T-cell (primary cell): Measurements from ENCODE around the gene FKBP5. TPM values are rescaled to one million over a fixed set of nuclear protein-coding genes. Genes with fewer than 3 reads are reported as not detected.

ENCODE experiments used
- ATAC-seq, 4 experiments: fragments of 200-7000 bp in 3 of 4; fragments of 150-1000 bp in 1 of 4; cut with Tn5 transposase; replicated peaks in 1 of 4; 1 replicate in 3 of 4; 2 replicates in 1 of 4; pipeline ENCODE4 v1.10.0; 2021; ENCODE audit warnings: moderate library complexity in 3 of 4, mild to moderate bottlenecking in 2 of 4, moderate number of reproducible peaks in 1 of 4
- CTCF ChIA-PET, 2 donors: fragments of 300-600 bp; sonication (Branson Sonifier 250); formaldehyde crosslinking; loops; one replicate each; lab custom pipeline; 2022; ENCODE audit warnings: antibody characterized with exemption in 2 of 2; lab: Charles Lee
- POLR2A ChIA-PET, 2 donors: fragments of 300-600 bp; sonication (Branson Sonifier 250); formaldehyde crosslinking; loops; one replicate each; lab custom pipeline; 2022; ENCODE audit warnings: antibody characterized with exemption in 2 of 2; lab: Charles Lee
- DNase-seq, 35 experiments: peaks; one replicate each; pipeline versions ENCODE4 v3.0.0 to v3.0.0-alpha.2; 2013 to 2023
- H3K27ac ChIP-seq: one replicate; pipeline ENCODE4 v1.5.1; 2013; ENCODE audit warnings: low read length
- H3K27me3 ChIP-seq, 2 experiments: replicated peaks in 1 of 2; 1 replicate in 1 of 2; 2 replicates in 1 of 2; pipeline versions ENCODE4 v1.6.1 to v1.7.0; 2013; ENCODE audit warnings: low read length in 1 of 2, mixed read lengths in 1 of 2; ENCODE audit not compliant: control insufficient read depth in 2 of 2, insufficient read depth in 2 of 2; ENCODE audit errors: extremely low read depth in 1 of 2
- H3K36me3 ChIP-seq, 2 donors: 1 replicate in 1 of 2; 2 replicates in 1 of 2; pipeline versions ENCODE4 v1.6.1 to v1.7.0; 2013; ENCODE audit warnings: low read length in 1 of 2; ENCODE audit not compliant: control insufficient read depth in 2 of 2, insufficient read depth in 1 of 2; ENCODE audit errors: extremely low read depth in 1 of 2
- H3K4me1 ChIP-seq, 2 experiments: 1 replicate in 1 of 2; 2 replicates in 1 of 2; pipeline versions ENCODE4 v1.6.1 to v1.7.0; 2013; ENCODE audit warnings: low read length in 2 of 2, mixed read lengths in 1 of 2; ENCODE audit not compliant: insufficient read depth in 2 of 2, control insufficient read depth in 1 of 2; ENCODE audit errors: extremely low read depth in 1 of 2
- H3K4me3 ChIP-seq, 2 donors: 1 replicate in 1 of 2; 2 replicates in 1 of 2; pipeline versions ENCODE4 v1.5.1 to v1.7.0; 2013; ENCODE audit warnings: mild to moderate bottlenecking in 2 of 2, low read length in 1 of 2, moderate library complexity in 1 of 2; ENCODE audit not compliant: control insufficient read depth in 1 of 2; ENCODE audit errors: extremely low read depth in 1 of 2
- H3K9me3 ChIP-seq: 2 replicates; pipeline ENCODE4 v1.7.0; 2013
- H3K27ac Mint-ChIP-seq, 2 donors: one replicate each; pipeline ENCODE4 v1.8.0; 2020 to 2021; ENCODE audit warnings: mild to moderate bottlenecking in 2 of 2, mixed read lengths in 2 of 2
- H3K27me3 Mint-ChIP-seq, 2 donors: one replicate each; pipeline ENCODE4 v1.8.0; 2021 to 2022; ENCODE audit warnings: mixed read lengths in 2 of 2
- H3K36me3 Mint-ChIP-seq: one replicate; pipeline ENCODE4 v1.8.0; 2021; ENCODE audit warnings: mixed read lengths
- H3K4me1 Mint-ChIP-seq, 3 donors: one replicate each; pipeline ENCODE4 v1.8.0; 2020 to 2022; ENCODE audit warnings: mixed read lengths in 3 of 3, mild to moderate bottlenecking in 1 of 3
- H3K4me3 Mint-ChIP-seq, 3 donors: one replicate each; pipeline ENCODE4 v1.8.0; 2020 to 2022; ENCODE audit warnings: mild to moderate bottlenecking in 3 of 3, mixed read lengths in 3 of 3, moderate library complexity in 3 of 3
- H3K9me3 Mint-ChIP-seq, 3 donors: one replicate each; pipeline ENCODE4 v1.8.0; 2020 to 2022; ENCODE audit warnings: mixed read lengths in 3 of 3
- WGBS: methylation state at CpG from one replicate; pipeline ENCODE4 v1.1.5; 2013; ENCODE audit warnings: missing lambda C conversion rate; ENCODE audit not compliant: insufficient coverage; 5-methylcytosine and 5-hydroxymethylcytosine counted together
- total RNA-seq, 35 experiments: library from RNA in 6 of 35; stranded (reverse) in 6 of 35; fragments of 120-200 nt in 1 of 35; gene quantifications; one replicate each; pipeline versions ENCODE4 v1.2.1 to v1.2.4 and lab custom pipeline; 2013 to 2026

The FKBP5 gene
- total RNA-seq, 5 donors from 2014 or later (not counting 1 experiment from before 2014, with no cell fraction given) = 61.4 to 130 (median 63.9) TPM

DNA sequence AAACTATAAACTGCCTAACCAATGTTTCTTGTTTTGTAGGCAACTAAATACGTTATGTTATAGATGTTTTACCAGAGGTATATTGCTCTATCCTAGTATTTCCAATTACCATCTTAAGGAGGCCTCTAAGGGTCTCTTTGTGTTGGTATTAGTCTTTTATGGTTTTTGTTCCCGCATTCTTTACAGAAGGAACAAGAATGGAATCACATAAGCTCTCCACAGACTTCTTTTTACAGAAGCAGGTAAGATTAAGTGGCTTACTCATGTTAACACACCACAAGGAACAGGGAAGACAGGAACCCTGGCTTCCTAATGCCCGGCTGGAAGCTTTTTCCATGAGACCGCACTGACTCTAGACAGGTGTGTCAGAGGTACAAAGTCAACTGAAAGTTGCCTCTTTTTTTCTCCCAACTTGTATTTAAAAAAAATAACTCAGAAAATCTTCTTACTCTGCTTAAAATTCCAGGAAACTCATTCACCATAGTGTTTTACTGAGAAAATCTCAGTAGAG, 55.1 kb downstream of the FKBP5 start:
- no peaks in the 10 kb centered on the region for H3K27me3 Mint-ChIP-seq
- WGBS = no CpG with 5 or more reads among the region's 4 CpGs
- H3K27me3 ChIP-seq = no peaks in the 10 kb centered on the region
- H3K9me3 Mint-ChIP-seq = no peaks in the 10 kb centered on the region
- ATAC-seq (no peak), DNase-seq (no peak)
- H3K27ac ChIP-seq = peak overlapping the region; percentile 11
- H3K36me3 ChIP-seq = peaks cover 0 to 53% of the 10 kb centered on the region in 2 donors
- peak overlapping the region; percentile 74 to 89 for H3K27ac Mint-ChIP-seq
- POLR2A ChIA-PET = no interaction called here
- peaks cover 5 to 6% of the 10 kb centered on the region in 2 experiments for H3K4me1 ChIP-seq
- H3K36me3 Mint-ChIP-seq = peaks cover 41% of the 10 kb centered on the region
- no peak overlapping the region for H3K4me3 Mint-ChIP-seq
- no peaks in the 10 kb centered on the region for H3K9me3 ChIP-seq
- CTCF ChIA-PET = interaction anchor here (0.6 to 1.8 kb wide), 3 partner anchors 103 to 462 kb away, joined by 3 to 8 read pairs (median 5); partner anchors contain the start of gene ARMC12 (in 2 of the 2)
- H3K4me1 Mint-ChIP-seq = peaks cover 48 to 59% (median 56%) of the 10 kb centered on the region in 3 donors
- H3K4me3 ChIP-seq = no peak overlapping the region

DNA sequence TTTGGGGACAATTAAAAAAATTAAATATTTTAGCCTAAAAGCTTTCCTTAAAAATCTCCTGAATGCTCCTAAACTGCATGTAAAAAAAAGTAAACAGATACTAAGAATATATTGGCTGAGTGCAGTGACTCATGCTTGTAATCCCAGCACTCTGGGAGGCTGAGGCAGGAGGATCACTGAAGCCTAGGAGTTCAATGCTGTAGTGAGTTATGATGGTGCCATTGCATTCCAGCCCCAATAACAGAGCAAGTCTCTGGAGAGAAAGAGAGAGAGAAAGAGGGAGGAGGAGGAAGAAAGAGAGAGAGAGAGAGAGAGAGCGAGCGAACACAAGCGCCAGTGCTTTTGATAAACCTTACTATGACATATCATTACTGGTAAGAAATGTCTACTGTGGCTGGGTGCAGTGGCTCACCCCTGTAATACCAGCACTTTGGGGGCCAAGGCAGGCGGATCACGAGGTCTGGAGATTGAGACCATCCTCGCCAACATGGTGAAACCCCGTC, 58.8 kb downstream of the FKBP5 start:
- no peak overlapping the region for H3K27ac ChIP-seq
- Mint-ChIP-seq H3K27ac (peak overlapping the region; percentile 65 to 77), H3K9me3 (no peaks in the 10 kb centered on the region), H3K36me3 (peaks cover 26% of the 10 kb centered on the region), H3K27me3 (no peaks in the 10 kb centered on the region), H3K4me1 (peaks cover 23 to 44% (median 34%) of the 10 kb centered on the region in 3 donors), H3K4me3 (no peak overlapping the region)
- no peak for ATAC-seq
- no peaks in the 10 kb centered on the region for H3K27me3 ChIP-seq
- no peak overlapping the region for H3K4me3 ChIP-seq
- ChIA-PET CTCF (interaction anchor here in 1 of 2 donors (1.1 kb wide), 1 partner anchor 46 kb away, joined by 3 read pairs; no protein-coding TSS in a partner anchor), POLR2A (no interaction called here)
- no peaks in the 10 kb centered on the region for H3K9me3 ChIP-seq
- peaks cover 4 to 43% of the 10 kb centered on the region in 2 donors for H3K36me3 ChIP-seq
- peaks cover 2 to 5% of the 10 kb centered on the region in 2 experiments for H3K4me1 ChIP-seq
- WGBS = no CpG with 5 or more reads among the region's 7 CpGs
- DNase-seq = no peak

DNA sequence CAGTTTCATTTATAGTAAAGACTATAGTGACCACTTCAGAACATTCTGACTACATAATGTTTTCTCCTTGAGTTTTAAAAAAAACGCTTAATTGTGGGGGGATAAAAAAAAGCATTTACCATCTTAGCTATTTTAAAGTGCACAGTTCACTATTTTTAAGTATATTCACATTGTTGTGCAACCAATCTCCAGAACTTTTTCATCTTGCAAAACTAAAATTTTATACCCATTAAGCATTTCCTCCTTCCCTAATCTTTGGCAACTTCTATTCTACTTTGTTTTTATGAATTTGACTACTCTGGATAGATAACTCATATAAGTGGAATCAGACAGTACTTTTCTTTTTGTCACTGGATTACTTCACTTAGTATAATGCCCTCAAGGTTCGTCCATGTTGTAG, 62.3 kb downstream of the FKBP5 start:
- no peak overlapping the region for H3K27ac ChIP-seq
- no peaks in the 10 kb centered on the region for H3K27me3 ChIP-seq
- ATAC-seq = no peak
- Mint-ChIP-seq H3K27me3 (no peaks in the 10 kb centered on the region), H3K9me3 (no peaks in the 10 kb centered on the region), H3K4me1 (peaks cover 44 to 59% (median 55%) of the 10 kb centered on the region in 3 donors), H3K27ac (peak overlapping the region; percentile 53 to 63), H3K4me3 (no peak overlapping the region), H3K36me3 (peaks cover 30% of the 10 kb centered on the region)
- WGBS = no CpG with 5 or more reads among the region's 2 CpGs
- DNase-seq = no peak
- no peaks in the 10 kb centered on the region for H3K9me3 ChIP-seq
- CTCF ChIA-PET = interaction anchor here in 1 of 2 donors (0.6 to 3.4 kb wide), 3 partner anchors 25 to 110 kb away, joined by 3 to 63 read pairs (median 6); partner anchors contain the start of gene ARMC12
- no peak overlapping the region for H3K4me3 ChIP-seq
- peaks cover 16 to 29% of the 10 kb centered on the region in 2 experiments for H3K4me1 ChIP-seq
- POLR2A ChIA-PET = interaction anchor here in 1 of 2 donors (1.3 kb wide), 1 partner anchor 20 kb away, joined by 5 read pairs; no protein-coding TSS in a partner anchor
- peaks cover 7 to 35% of the 10 kb centered on the region in 2 donors for H3K36me3 ChIP-seq

DNA sequence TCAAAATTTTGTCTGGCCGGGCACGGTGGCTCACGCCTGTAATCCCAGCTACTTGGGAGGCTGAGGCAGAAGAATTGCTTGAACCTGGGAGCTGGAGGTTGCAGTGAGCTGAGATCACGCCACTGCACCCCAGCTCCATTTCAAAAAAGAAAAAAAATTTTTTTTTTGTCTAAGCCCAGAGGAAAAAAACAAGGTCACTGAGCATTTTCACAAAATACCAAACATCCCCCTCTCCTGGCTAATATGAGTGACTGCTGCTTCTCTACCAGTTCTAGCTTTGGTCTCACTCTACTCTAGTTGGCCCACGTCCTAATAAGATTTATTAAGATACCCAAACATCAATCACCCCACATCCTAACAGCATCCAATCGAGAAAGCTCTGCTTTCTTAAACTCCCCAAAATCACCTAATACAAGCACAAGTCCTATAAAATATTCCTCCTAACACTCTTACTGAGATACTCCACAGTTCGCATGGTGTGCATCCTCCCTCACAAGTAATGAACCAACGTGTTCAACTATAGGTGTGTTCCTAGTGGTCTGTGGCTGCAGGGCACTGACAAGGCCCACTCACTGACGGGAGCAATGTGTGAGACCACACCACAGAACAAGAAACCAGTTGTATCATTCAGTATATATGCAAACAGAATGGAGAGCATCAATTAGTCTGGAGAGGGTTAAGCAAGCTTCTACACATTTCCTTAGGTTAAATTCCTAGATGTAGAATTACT, 64.2 kb downstream of the FKBP5 start:
- H3K4me1 ChIP-seq = peaks cover 19 to 36% of the 10 kb centered on the region in 2 experiments
- ATAC-seq (peak; percentile 82 to 88 (median 84)), DNase-seq (peak in 8 of 35 experiments; percentile 6 to 78 (median 25))
- POLR2A ChIA-PET = interaction anchor here (0.6 to 1.3 kb wide), 4 partner anchors 21 to 299 kb away, joined by 3 to 14 read pairs (median 6); no protein-coding TSS in a partner anchor
- no peaks in the 10 kb centered on the region for H3K9me3 ChIP-seq
- peaks cover 7 to 30% of the 10 kb centered on the region in 2 donors for H3K36me3 ChIP-seq
- no peaks in the 10 kb centered on the region for H3K27me3 Mint-ChIP-seq
- no peak overlapping the region for H3K4me3 ChIP-seq
- H3K27ac ChIP-seq = peak overlapping the region; percentile 57
- peaks cover 49 to 59% (median 52%) of the 10 kb centered on the region in 3 donors for H3K4me1 Mint-ChIP-seq
- no peaks in the 10 kb centered on the region for H3K27me3 ChIP-seq
- CTCF ChIA-PET = interaction anchor here (0.6 to 3.4 kb wide), 35 partner anchors 10 to 730 kb away, joined by 3 to 63 read pairs (median 5); partner anchors contain the start of gene ARMC12 (in 1 of the 2)
- peak overlapping the region; percentile 88 to 94 for H3K27ac Mint-ChIP-seq
- H3K9me3 Mint-ChIP-seq = no peaks in the 10 kb centered on the region
- peaks cover 24% of the 10 kb centered on the region for H3K36me3 Mint-ChIP-seq
- peak overlapping the region in 1 of 3 donors; percentile 5 for H3K4me3 Mint-ChIP-seq
- 50% methylated on average over 1 of the region's 9 CpGs for WGBS

- Histone ChIP-seq H3K27me3 (no peaks in the 10 kb centered on the region), H3K4me1 (peaks cover 24 to 36% of the 10 kb centered on the region in 2 experiments), H3K27ac (peak overlapping the region; percentile 49), H3K4me3 (no peak overlapping the region), H3K36me3 (peaks cover 7 to 47% of the 10 kb centered on the region in 2 donors), H3K9me3 (no peaks in the 10 kb centered on the region)
- Mint-ChIP-seq H3K4me3 (peak overlapping the region in 2 of 3 donors; percentile 9 to 55), H3K36me3 (peaks cover 31% of the 10 kb centered on the region), H3K4me1 (peaks cover 50 to 62% (median 60%) of the 10 kb centered on the region in 3 donors), H3K27me3 (no peaks in the 10 kb centered on the region), H3K27ac (peak overlapping the region; percentile 85 to 88), H3K9me3 (no peaks in the 10 kb centered on the region)
- CTCF ChIA-PET = interaction anchor here (0.6 to 1.8 kb wide), 14 partner anchors 11 to 115 kb away, joined by 3 to 16 read pairs (median 3); partner anchors contain the start of gene ARMC12 (in 2 of the 2)
- DNase-seq (no peak), ATAC-seq (peak in 1 of 4 experiments; percentile 27)
- POLR2A ChIA-PET = interaction anchor here (0.6 to 1.2 kb wide), 3 partner anchors 20 to 22 kb away, joined by 4 read pairs; no protein-coding TSS in a partner anchor
- no CpG with 5 or more reads among the region's 4 CpGs for WGBS
Observed at GRCh38 chr6:35622283-35622682, 66.4 kb downstream of the FKBP5 start.
